ENCODE measurements around the gene DNASE2B. TPM values are rescaled to one million over a fixed set of nuclear protein-coding genes. Genes with fewer than 3 reads are reported as not detected.

Gene DNASE2B
- total RNA-seq, 1 experiment from 2014 or later = not detected

DNA sequence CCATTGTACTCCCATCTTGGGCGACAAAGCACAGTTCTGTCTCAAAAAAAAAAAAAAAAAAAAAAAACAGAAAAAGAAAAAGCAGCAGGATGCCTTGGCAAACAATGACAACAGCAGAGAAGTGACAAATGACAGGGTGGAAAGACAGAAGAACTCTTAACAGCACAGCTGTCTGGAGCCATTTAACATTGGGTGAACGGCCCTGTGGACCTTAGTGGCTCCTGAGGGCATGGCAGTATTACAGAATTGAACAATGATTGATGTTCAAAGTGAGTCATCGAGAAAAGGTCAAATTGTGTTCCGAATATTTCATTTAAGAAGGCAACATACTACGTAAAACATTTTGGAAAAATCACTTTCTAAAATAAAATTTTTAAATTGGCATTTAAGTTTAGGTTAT, 30.0 kb downstream of the DNASE2B start:
- TF ChIP-seq, protein P1, sequence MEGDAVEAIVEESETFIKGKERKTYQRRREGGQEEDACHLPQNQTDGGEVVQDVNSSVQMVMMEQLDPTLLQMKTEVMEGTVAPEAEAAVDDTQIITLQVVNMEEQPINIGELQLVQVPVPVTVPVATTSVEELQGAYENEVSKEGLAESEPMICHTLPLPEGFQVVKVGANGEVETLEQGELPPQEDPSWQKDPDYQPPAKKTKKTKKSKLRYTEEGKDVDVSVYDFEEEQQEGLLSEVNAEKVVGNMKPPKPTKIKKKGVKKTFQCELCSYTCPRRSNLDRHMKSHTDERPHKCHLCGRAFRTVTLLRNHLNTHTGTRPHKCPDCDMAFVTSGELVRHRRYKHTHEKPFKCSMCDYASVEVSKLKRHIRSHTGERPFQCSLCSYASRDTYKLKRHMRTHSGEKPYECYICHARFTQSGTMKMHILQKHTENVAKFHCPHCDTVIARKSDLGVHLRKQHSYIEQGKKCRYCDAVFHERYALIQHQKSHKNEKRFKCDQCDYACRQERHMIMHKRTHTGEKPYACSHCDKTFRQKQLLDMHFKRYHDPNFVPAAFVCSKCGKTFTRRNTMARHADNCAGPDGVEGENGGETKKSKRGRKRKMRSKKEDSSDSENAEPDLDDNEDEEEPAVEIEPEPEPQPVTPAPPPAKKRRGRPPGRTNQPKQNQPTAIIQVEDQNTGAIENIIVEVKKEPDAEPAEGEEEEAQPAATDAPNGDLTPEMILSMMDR (IDR thresholded peaks at IDR 0.05; ENCODE audit: unreplicated experiment) = no peak
- BruUV-seq (replicated peaks) = no TSS peak
- Mint-ChIP-seq H3K4me3 (ENCODE audit: unreplicated experiment) (no peak overlapping the region), H3K9me3 (ENCODE audit: unreplicated experiment) (peaks cover 15% of the 10 kb centered on the region), H3K27ac (ENCODE audit: low read depth, unreplicated experiment) (no peak overlapping the region), H3K36me3 (ENCODE audit: insufficient read depth, unreplicated experiment) (no peaks in the 10 kb centered on the region), H3K27me3 (ENCODE audit: insufficient read depth, unreplicated experiment) (no peaks in the 10 kb centered on the region), H3K4me1 (ENCODE audit: insufficient read depth, unreplicated experiment) (peaks cover 7% of the 10 kb centered on the region)
- CTCF ChIA-PET = interaction anchor here (1.5 kb wide), 1 partner anchor 287 kb away, joined by 7 read pairs; no protein-coding TSS in a partner anchor
- DNase-seq (ENCODE audit: unreplicated experiment) = no peak
- POLR2A ChIA-PET = no interaction called here
- intact Hi-C loops (cut with micrococcal nuclease) = no loop called here

DNA sequence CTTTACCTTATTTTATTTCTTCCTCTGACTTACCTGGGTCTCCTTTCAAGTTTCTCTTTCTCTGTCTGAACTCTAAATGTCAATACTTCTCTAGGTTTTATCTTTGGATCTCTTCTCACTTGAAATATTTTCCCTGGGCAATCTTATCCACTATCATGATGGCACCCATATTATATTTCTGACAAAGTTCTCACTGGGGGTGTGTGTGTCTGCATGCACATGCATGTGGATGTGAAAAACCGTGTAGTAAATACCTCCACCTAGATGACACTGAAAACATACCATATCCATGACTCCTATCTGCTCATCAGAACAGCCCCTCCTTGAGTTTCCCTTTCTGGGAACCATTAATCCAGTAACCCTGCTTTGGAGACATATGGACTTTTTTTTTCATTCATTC, 30.9 kb downstream of the DNASE2B start:
- ChIA-PET CTCF (interaction anchor here (0.6 to 9.0 kb wide), 2 partner anchors 286 to 348 kb away, joined by 4 to 174 read pairs; partner anchors contain the start of gene PRKACB), POLR2A (interaction anchor here (0.6 kb wide), 1 partner anchor 269 kb away, joined by 3 read pairs; no protein-coding TSS in a partner anchor)
- BruUV-seq (replicated peaks) = no TSS peak
- H3K27me3 Mint-ChIP-seq (ENCODE audit: insufficient read depth, unreplicated experiment) = no peaks in the 10 kb centered on the region
- H3K36me3 Mint-ChIP-seq (ENCODE audit: insufficient read depth, unreplicated experiment) = no peaks in the 10 kb centered on the region
- no peak overlapping the region for H3K27ac Mint-ChIP-seq (ENCODE audit: low read depth, unreplicated experiment)
- H3K9me3 Mint-ChIP-seq (ENCODE audit: unreplicated experiment) = peaks cover 15% of the 10 kb centered on the region
- H3K4me1 Mint-ChIP-seq (ENCODE audit: insufficient read depth, unreplicated experiment) = peaks cover 7% of the 10 kb centered on the region
- H3K4me3 Mint-ChIP-seq (ENCODE audit: unreplicated experiment) = no peak overlapping the region
- no peak for DNase-seq (ENCODE audit: unreplicated experiment)
- intact Hi-C loops (cut with micrococcal nuclease) = no loop called here
- TF ChIP-seq, protein P1 (IDR thresholded peaks at IDR 0.05; ENCODE audit: unreplicated experiment) = no peak

DNA sequence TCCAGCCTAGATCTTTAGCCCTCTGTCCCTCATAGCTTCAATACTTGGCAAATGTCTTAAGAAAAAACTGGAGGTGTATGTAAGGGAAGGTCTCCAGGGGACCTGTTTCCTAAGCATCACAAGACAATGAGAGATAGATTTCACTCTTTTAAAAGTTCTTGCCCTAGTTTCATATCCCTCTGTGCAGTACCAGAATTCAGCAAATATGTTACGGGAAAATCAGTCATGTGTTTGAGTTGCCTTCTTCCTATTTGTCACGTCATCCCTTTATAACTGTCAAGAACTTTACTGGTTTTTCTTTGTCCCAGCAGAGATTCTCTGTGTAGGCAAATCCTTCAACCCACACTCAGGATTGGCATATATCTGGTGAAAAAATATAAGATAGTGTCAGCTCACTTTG, 32.3 kb downstream of the DNASE2B start:
- no TSS peak for BruUV-seq (replicated peaks)
- no peak overlapping the region for H3K27ac Mint-ChIP-seq (ENCODE audit: low read depth, unreplicated experiment)
- H3K36me3 Mint-ChIP-seq (ENCODE audit: insufficient read depth, unreplicated experiment) = no peaks in the 10 kb centered on the region
- DNase-seq (ENCODE audit: unreplicated experiment) = no peak
- no peaks in the 10 kb centered on the region for H3K27me3 Mint-ChIP-seq (ENCODE audit: insufficient read depth, unreplicated experiment)
- H3K4me3 Mint-ChIP-seq (ENCODE audit: unreplicated experiment) = no peak overlapping the region
- POLR2A ChIA-PET = interaction anchor here (0.6 kb wide), 1 partner anchor 572 kb away, joined by 4 read pairs; no protein-coding TSS in a partner anchor
- TF ChIP-seq, protein P1 (IDR thresholded peaks at IDR 0.05; ENCODE audit: unreplicated experiment) = no peak
- CTCF ChIA-PET = interaction anchor here (0.6 to 9.0 kb wide), 4 partner anchors 13 to 712 kb away, joined by 4 to 174 read pairs (median 6); partner anchors contain the start of gene PRKACB
- H3K4me1 Mint-ChIP-seq (ENCODE audit: insufficient read depth, unreplicated experiment) = peaks cover 7% of the 10 kb centered on the region
- intact Hi-C loops (cut with micrococcal nuclease) = loop anchor here (5.0 to 10.0 kb wide), 2 partner anchors 133 to 436 kb away; partner anchors contain the start of gene TTLL7
- H3K9me3 Mint-ChIP-seq (ENCODE audit: unreplicated experiment) = peaks cover 15% of the 10 kb centered on the region

DNA sequence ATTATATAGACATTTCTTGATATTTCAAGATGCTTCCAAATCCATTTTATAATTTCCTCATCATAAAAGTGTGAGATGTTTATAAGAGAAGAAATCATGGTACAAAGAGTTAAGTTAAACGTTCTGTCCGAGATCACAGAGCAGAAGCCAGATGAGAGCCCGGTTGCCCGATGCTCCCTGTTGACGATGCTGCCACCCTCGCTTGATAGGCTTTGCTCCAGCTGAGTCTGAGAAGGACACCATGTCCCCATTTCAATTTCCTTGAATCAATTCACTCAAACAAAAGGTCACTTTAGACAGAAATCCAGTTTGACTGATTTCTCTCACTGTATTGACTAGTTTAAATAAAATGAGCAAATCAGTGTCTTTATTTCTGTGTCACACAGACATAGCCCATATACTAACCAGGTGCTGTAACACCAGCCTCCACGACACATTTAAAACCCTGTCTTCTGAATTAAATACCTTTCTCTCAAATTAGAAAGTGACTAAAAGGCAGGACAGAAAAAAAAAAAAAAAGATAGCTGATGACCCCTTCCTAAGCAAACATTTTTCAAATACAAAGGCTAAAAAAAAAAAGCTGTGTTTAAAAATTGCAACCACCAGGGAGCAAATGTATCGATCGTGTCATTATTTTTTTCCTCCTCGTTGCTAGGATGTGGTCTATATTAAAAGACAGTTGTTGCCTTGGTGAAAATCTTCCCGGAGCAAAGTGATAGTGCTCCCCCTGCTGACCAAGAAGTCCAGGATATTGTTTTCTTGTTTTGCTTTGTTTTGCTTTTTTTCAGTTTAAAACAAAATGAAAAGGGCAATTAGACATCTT, 35.2 kb downstream of the DNASE2B start:
- Mint-ChIP-seq H3K4me3 (ENCODE audit: unreplicated experiment) (no peak overlapping the region), H3K36me3 (ENCODE audit: insufficient read depth, unreplicated experiment) (no peaks in the 10 kb centered on the region), H3K27ac (ENCODE audit: low read depth, unreplicated experiment) (no peak overlapping the region), H3K4me1 (ENCODE audit: insufficient read depth, unreplicated experiment) (no peaks in the 10 kb centered on the region), H3K27me3 (ENCODE audit: insufficient read depth, unreplicated experiment) (no peaks in the 10 kb centered on the region), H3K9me3 (ENCODE audit: unreplicated experiment) (peaks cover 15% of the 10 kb centered on the region)
- ChIA-PET CTCF (interaction anchor here (0.6 to 12.2 kb wide), 55 partner anchors 9 to 1269 kb away, joined by 3 to 174 read pairs (median 3); partner anchors contain the start of gene PRKACB), POLR2A (interaction anchor here (0.7 to 1.8 kb wide), 6 partner anchors 49 to 290 kb away, joined by 3 to 4 read pairs (median 4); partner anchors contain the start of gene PRKACB)
- BruUV-seq (replicated peaks) = no TSS peak
- TF ChIP-seq, protein P1 (IDR thresholded peaks at IDR 0.05; ENCODE audit: unreplicated experiment) = peak; percentile 61
- intact Hi-C loops (cut with micrococcal nuclease) = loop anchor here (1.0 to 10.0 kb wide), 5 partner anchors 136 to 529 kb away; partner anchors contain the start of gene TTLL7
- peak; percentile 70 for DNase-seq (ENCODE audit: unreplicated experiment)

All from MCF 10A (cell line).